DND-41 (cell line): ENCODE data around the gene NELFB.

ENCODE experiments used
- ATAC-seq: fragments of 200-7000 bp; cut with Tn5 transposase; 3 replicates; pipeline ENCODE4 v1.9.1; 2021; ENCODE audit warnings: low read depth; ENCODE audit not compliant: insufficient read depth
- DNase-seq: peaks from one replicate; pipeline ENCODE4 v3.0.0-alpha.2; 2020
- H2AFZ ChIP-seq: 2 replicates; pipeline ENCODE4 v1.6.0; 2012; ENCODE audit warnings: low read depth, low read length
- H3K27ac ChIP-seq: 2 replicates; pipeline ENCODE4 v1.5.1; 2012; ENCODE audit warnings: low read length, inconsistent platforms
- H3K27me3 ChIP-seq: fragments of 200-600 bp; sonication (generic); 2 replicates; pipeline ENCODE4 v1.6.0; 2012; ENCODE audit warnings: low read length, mild to moderate bottlenecking, inconsistent platforms; ENCODE audit not compliant: insufficient read depth, poor library complexity
- H3K36me3 ChIP-seq: 2 replicates; pipeline ENCODE4 v1.5.1; 2012; ENCODE audit warnings: low read length, inconsistent platforms; ENCODE audit not compliant: insufficient read depth
- H3K4me1 ChIP-seq: 2 replicates; pipeline ENCODE4 v1.5.1; 2012; ENCODE audit warnings: mild to moderate bottlenecking, low read length; ENCODE audit not compliant: insufficient read depth
- H3K4me2 ChIP-seq: 2 replicates; pipeline ENCODE4 v1.6.0; 2012; ENCODE audit warnings: mild to moderate bottlenecking, moderate library complexity, low read length, inconsistent platforms; ENCODE audit not compliant: insufficient read depth
- H3K4me3 ChIP-seq, 2 experiments: fragments of 200-600 bp in 1 of 2; shearing (Covaris generic) in 1 of 2; 2 replicates each; pipeline ENCODE4 v1.5.1; 2012 to 2016; ENCODE audit warnings: inconsistent platforms in 2 of 2, low read length in 2 of 2, mild to moderate bottlenecking in 2 of 2, low read depth in 1 of 2, moderate library complexity in 1 of 2
- H3K79me2 ChIP-seq: 2 replicates; pipeline ENCODE4 v1.6.0; 2012; ENCODE audit warnings: low read length, inconsistent platforms; ENCODE audit not compliant: insufficient read depth
- H3K9ac ChIP-seq: 2 replicates; pipeline ENCODE4 v1.6.0; 2012; ENCODE audit warnings: low read depth, mild to moderate bottlenecking, inconsistent platforms, low read length, moderate library complexity
- H3K9me3 ChIP-seq: 2 replicates; pipeline ENCODE4 v1.5.1; 2012; ENCODE audit warnings: low read length, moderate library complexity, mild to moderate bottlenecking, inconsistent platforms; ENCODE audit not compliant: insufficient read depth, severe bottlenecking
- H4K20me1 ChIP-seq: 2 replicates; pipeline ENCODE4 v1.6.0; 2012; ENCODE audit warnings: low read length; ENCODE audit not compliant: insufficient read depth
- EZH2 ChIP-seq: IDR thresholded peaks from 3 replicates; pipeline ENCODE4 v1.6.1; 2012; ENCODE audit warnings: borderline replicate concordance, low read depth, mild to moderate bottlenecking, moderate library complexity, low read length, inconsistent platforms; ENCODE audit not compliant: severe bottlenecking
- TF ChIP-seq, protein P1 (sequence below): IDR thresholded peaks from 2 replicates; pipeline ENCODE4 v1.5.1; 2012; ENCODE audit warnings: borderline replicate concordance, low read length, moderate library complexity, mild to moderate bottlenecking; ENCODE audit not compliant: poor library complexity, severe bottlenecking; ENCODE audit errors: extremely low read depth

NELFB gene

DNA sequence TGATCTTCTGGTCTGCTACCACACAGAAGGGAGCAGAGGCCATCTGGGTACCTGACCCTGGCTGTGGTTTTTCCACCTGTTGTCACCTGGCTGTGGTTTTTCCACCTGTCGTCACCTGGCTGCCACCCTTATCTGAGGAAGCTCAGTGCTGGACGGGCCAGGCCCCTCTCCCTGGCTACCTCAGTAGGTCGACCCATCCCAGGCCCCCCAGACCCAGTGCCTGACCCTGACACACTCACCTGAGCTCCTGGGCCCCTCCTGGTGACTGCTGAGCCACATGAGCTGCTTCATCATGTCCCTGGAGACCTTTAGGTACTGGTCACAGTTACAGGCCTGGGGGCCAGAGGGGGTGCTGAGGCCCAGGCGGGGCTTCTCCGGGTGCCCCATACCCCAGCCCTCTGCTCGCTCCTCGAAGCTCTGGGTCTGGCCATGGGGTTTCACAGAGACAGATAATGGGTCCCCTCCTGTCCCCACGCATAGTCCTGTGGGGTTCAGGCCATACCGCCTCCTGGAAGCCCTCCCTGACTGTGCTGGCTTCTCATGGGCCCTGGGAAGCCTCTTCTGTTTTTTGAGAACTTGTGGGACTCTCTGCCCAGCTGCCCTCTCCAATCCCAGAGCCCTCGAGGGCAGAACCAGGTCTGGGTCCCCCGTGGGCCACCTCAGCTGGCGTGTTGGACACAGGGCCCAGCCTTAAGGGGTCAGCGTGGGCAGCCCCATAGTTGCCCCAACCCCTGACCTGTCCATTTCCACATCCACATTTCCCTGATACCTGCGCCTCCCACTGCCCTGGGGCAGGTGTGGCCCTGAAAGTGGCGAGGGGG lies 54.5 kb downstream of the NELFB start:
- H3K27ac ChIP-seq: no peak overlapping the region

DNA sequence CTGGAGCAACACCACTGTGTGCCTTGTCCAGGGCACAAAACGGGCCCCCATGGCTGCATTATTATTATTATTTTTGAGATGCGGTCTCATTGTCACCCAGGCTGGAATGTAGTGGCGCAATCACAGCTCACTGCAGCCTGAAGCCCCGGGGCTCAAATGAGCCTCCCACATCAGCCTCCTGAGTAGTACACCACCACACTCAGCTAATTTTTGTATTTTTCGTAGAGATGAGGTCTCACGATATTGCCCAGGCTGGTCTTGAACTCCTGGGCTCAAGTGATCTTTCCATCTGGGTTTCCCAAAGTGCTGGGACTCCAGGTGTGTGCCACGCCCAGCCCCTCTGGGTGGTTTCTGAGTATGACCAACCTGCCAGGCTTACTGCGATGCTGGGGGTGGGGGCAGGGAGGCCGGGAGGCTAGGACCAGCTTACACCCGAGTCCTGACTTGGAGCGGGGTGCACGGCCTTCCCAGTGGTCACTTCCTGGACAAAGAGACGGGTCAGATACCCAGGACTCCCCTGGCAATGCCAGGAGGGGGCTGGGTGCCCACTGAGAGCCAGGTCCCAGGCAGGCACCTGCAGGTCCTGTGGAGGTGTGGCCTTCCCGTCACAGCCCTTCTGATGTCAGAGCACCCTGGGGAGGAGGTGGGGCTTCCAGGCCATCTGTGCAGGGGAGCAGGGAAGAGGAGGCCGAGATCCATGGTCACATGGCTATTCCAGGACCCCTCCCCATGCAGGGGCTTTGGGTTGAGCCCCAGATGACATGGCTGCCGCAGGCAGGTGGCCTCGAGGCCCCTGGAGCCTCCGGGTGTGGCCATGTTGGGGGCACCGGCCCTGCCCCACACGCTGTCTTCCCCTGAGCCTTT lies 55.3 kb downstream of the NELFB start:
- DNase-seq: no peak
- H3K9me3 ChIP-seq: no peaks in the 10 kb centered on the region
- no peak overlapping the region for H3K4me2 ChIP-seq
- H3K9ac ChIP-seq: no peak overlapping the region
- H3K36me3 ChIP-seq: no peaks in the 10 kb centered on the region
- H3K27ac ChIP-seq: no peak overlapping the region
- no peaks in the 10 kb centered on the region for H3K4me1 ChIP-seq
- H3K27me3 ChIP-seq: no peaks in the 10 kb centered on the region
- H2AFZ ChIP-seq: no peak overlapping the region
- no peak for TF ChIP-seq EZH2
- TF ChIP-seq, protein P1, sequence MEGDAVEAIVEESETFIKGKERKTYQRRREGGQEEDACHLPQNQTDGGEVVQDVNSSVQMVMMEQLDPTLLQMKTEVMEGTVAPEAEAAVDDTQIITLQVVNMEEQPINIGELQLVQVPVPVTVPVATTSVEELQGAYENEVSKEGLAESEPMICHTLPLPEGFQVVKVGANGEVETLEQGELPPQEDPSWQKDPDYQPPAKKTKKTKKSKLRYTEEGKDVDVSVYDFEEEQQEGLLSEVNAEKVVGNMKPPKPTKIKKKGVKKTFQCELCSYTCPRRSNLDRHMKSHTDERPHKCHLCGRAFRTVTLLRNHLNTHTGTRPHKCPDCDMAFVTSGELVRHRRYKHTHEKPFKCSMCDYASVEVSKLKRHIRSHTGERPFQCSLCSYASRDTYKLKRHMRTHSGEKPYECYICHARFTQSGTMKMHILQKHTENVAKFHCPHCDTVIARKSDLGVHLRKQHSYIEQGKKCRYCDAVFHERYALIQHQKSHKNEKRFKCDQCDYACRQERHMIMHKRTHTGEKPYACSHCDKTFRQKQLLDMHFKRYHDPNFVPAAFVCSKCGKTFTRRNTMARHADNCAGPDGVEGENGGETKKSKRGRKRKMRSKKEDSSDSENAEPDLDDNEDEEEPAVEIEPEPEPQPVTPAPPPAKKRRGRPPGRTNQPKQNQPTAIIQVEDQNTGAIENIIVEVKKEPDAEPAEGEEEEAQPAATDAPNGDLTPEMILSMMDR: no peak
- H3K79me2 ChIP-seq: no peaks in the 10 kb centered on the region
- no peaks in the 10 kb centered on the region for H4K20me1 ChIP-seq
- H3K4me3 ChIP-seq: no peak overlapping the region
- ATAC-seq: no peak

More for the DNA sequence above, 54.5 kb downstream of the NELFB start:
- no peak for TF ChIP-seq EZH2
- TF ChIP-seq, protein P1: no peak
- no peaks in the 10 kb centered on the region for H3K27me3 ChIP-seq
- DNase-seq (no peak), ATAC-seq (no peak)
- no peaks in the 10 kb centered on the region for H3K79me2 ChIP-seq
- H3K4me2 ChIP-seq: no peak overlapping the region
- H2AFZ ChIP-seq: no peak overlapping the region
- H3K9me3 ChIP-seq: no peaks in the 10 kb centered on the region
- H3K36me3 ChIP-seq: no peaks in the 10 kb centered on the region
- H3K4me1 ChIP-seq: no peaks in the 10 kb centered on the region
- no peaks in the 10 kb centered on the region for H4K20me1 ChIP-seq
- H3K4me3 ChIP-seq: no peak overlapping the region
- no peak overlapping the region for H3K9ac ChIP-seq

DNA sequence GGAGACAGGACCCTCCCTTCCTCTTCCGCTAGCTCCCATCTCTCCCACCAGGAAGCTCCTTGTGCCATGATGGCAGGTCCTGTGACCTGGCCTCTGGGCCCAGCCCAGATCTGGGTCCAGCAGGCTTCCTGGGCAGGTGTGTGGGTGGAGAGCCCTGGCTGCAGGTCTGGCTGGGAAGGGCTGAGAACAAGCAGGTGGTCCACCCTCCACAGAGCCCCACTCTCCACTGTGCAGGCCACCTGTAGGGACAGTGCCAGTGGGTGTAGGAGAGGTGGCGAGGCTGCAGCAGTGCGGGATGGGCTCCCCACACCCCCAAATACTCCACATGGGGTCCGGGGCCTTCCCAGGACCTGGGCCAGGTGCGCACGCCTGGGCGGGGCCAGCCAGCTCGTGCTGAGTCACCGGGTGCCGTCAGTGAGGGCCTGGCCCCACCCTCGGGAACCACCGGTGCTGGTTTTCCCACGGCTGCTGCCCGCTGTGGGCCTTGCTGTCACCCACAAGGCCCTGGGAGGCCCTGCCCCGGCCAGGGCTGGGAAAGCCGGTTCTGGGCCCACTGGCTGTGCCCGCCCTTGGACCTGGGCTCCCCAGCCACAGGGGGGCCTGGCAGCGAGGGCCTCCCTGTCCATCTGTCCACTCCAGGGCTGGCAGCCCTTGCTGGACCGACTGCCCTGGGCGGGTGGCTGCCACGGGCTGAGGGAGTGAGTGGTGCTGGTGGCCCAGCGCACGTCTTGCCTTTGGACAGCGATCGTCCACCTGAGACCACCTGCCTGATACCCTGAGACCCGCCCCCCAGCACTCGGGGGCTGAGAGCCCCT lies 56.3 kb downstream of the NELFB start:
- Histone ChIP-seq H3K27me3 (no peaks in the 10 kb centered on the region), H4K20me1 (no peaks in the 10 kb centered on the region), H3K36me3 (no peaks in the 10 kb centered on the region), H3K79me2 (no peaks in the 10 kb centered on the region), H3K4me1 (no peaks in the 10 kb centered on the region), H2AFZ (no peak overlapping the region), H3K4me2 (no peak overlapping the region), H3K27ac (no peak overlapping the region), H3K9ac (no peak overlapping the region), H3K9me3 (no peaks in the 10 kb centered on the region), H3K4me3 (no peak overlapping the region)
- DNase-seq (no peak), ATAC-seq (no peak)
- TF ChIP-seq EZH2: no peak
- TF ChIP-seq, protein P1: no peak
